Ovary (tissue), 9 donors: ENCODE measurements around the gene DLL3. TPM values are rescaled to one million over a fixed set of nuclear protein-coding genes. Genes with fewer than 3 reads are reported as not detected.

Experiments used
- DNase-seq, 5 donors: peaks; one replicate each; pipeline ENCODE4 v3.0.0-alpha.2; 2019 to 2020
- H3K27ac ChIP-seq, 2 donors: fragments of 200-600 bp; one replicate each; pipeline versions ENCODE4 v1.5.1 to v1.8.0; 2019 to 2022
- H3K27me3 ChIP-seq: fragments of 200-600 bp; one replicate; pipeline ENCODE4 v1.8.0; 2022
- H3K36me3 ChIP-seq: fragments of 200-600 bp; sonication (generic); one replicate; pipeline ENCODE4 v1.5.1; 2019
- H3K4me1 ChIP-seq: one replicate; pipeline ENCODE4 v1.8.1; 2013; ENCODE audit warnings: mild to moderate bottlenecking, moderate library complexity; ENCODE audit not compliant: insufficient read depth
- H3K4me3 ChIP-seq: fragments of 200-600 bp; sonication (generic); one replicate; pipeline ENCODE4 v1.5.1; 2017
- H3K9me3 ChIP-seq, 2 donors: fragments of 200-600 bp in 1 of 2; sonication (generic) in 1 of 2; one replicate each; pipeline versions ENCODE4 v1.5.1 to v1.8.1; 2013 to 2019; ENCODE audit warnings: mild to moderate bottlenecking in 1 of 2, moderate library complexity in 1 of 2
- CTCF ChIP-seq, 3 donors: fragments of 450-650 bp in 2 of 3; fragments of 200-600 bp in 1 of 3; IDR thresholded peaks; one replicate each; pipeline versions ENCODE4 v1.5.1 to v1.8.0; 2016 to 2022; ENCODE audit warnings: antibody characterized with exemption in 3 of 3, mild to moderate bottlenecking in 1 of 3
- EP300 ChIP-seq: sonication (generic); formaldehyde crosslinking; IDR thresholded peaks from one replicate; pipeline ENCODE4 v1.6.1; 2017; ENCODE audit warnings: antibody characterized with exemption
- POLR2A ChIP-seq: fragments of 450-650 bp; IDR thresholded peaks from one replicate; pipeline ENCODE4 v1.6.1; 2017; ENCODE audit warnings: antibody characterized with exemption, mild to moderate bottlenecking, moderate library complexity
- WGBS, 3 donors: extraction: QIAGEN DNeasy Blood & Tissue Kit in 1 of 3; methylation state at CpG; one replicate each; pipeline versions ENCODE4 v1.1.5 to v1.1.7; 2013 to 2017; 5-methylcytosine and 5-hydroxymethylcytosine counted together
- intact Hi-C, 4 donors: fragments of 100-400 bp; cut with DNase I; formaldehyde crosslinking; loops; one replicate each; pipeline versions ENCODE4 v1.11.0 to v1.15.1; 2022 to 2023
- polyA plus RNA-seq, 2 donors: library from polyadenylated mRNA; stranded (reverse); fragments of 200-250 nt in 1 of 2; fragments of 350-450 nt in 1 of 2; fragmentation: Illumina TruSeq in 1 of 2; extraction: RNeasy Lipid Tissue Mini Kit (QIAGEN cat#74804) in 1 of 2; gene quantifications; one replicate each; pipeline ENCODE4 v1.2.3, GENCODE V29; 2013 to 2014
- total RNA-seq, 7 donors: library from RNA; depleted of rRNA in 2 of 7; stranded (reverse); fragments of >200 nt in 2 of 7; fragmentation: NEBNext Ultra II Directional in 3 of 7; extraction: Animal tissue kit (Norgen Biotek cat#: 25700) in 3 of 7; gene quantifications; one replicate each; pipeline versions ENCODE4 v1.1.0 to v1.2.4, GENCODE V29; 2016 to 2023
- donor health status: DM: no; HTN: no; CAD: no; lungs with moderate emphysema.
- donor health status: DM: no; HTN: no; CAD: no.
- donor health status: Bipolar disorder and iron deficiency.
- donor health status: DM: yes; HTN: yes; CAD: no.
- donor health status: DM: no; HTN: no; CAD: no.
- donor health status: DM: yes; HTN: yes; CAD: no.

DLL3 gene
- total and polyA plus RNA-seq, 9 donors: 0.10 to 0.33 (median 0.22) TPM; not detected in 4

GRCh38 chr19:39489756-39490155 lies 9.0 kb upstream of the DLL3 start:
- intact Hi-C loops: no loop called here
- H3K36me3 ChIP-seq: no peaks in the 10 kb centered on the region
- DNase-seq: no peak

GRCh38 chr19:39492225-39492624 lies 6.5 kb upstream of the DLL3 start:
- no peaks in the 10 kb centered on the region for H3K36me3 ChIP-seq
- H3K27me3 ChIP-seq: no peaks in the 10 kb centered on the region
- intact Hi-C loops: no loop called here
- H3K27ac ChIP-seq: no peak overlapping the region
- TF ChIP-seq EP300 (no peak), POLR2A (no peak), CTCF (IDR thresholded peaks at IDR 0.05) (no peak)
- H3K9me3 ChIP-seq: no peaks in the 10 kb centered on the region
- H3K4me1 ChIP-seq: no peaks in the 10 kb centered on the region
- 88 to 93% (median 92%) methylated on average over 6 of the region's 6 CpGs for WGBS, 3 donors
- DNase-seq: no peak
- H3K4me3 ChIP-seq: no peak overlapping the region

More at GRCh38 chr19:39489756-39490155, 9.0 kb upstream of the DLL3 start:
- WGBS, 3 donors: 72 to 80% (median 74%) methylated on average over 10 of the region's 10 CpGs
- H3K4me3 ChIP-seq: no peak overlapping the region
- H3K27ac ChIP-seq: no peak overlapping the region
- no peaks in the 10 kb centered on the region for H3K27me3 ChIP-seq
- no peaks in the 10 kb centered on the region for H3K9me3 ChIP-seq
- no peaks in the 10 kb centered on the region for H3K4me1 ChIP-seq
- no peak for TF ChIP-seq EP300
- no peak for TF ChIP-seq POLR2A
- TF ChIP-seq CTCF (IDR thresholded peaks at IDR 0.05): no peak

- WGBS, 3 donors: 53 to 65% (median 62%) methylated on average over 3 of the region's 3 CpGs
- H3K9me3 ChIP-seq: no peaks in the 10 kb centered on the region
- no peaks in the 10 kb centered on the region for H3K4me1 ChIP-seq
- no peak overlapping the region for H3K4me3 ChIP-seq
- intact Hi-C loops: no loop called here
- TF ChIP-seq EP300 (no peak), CTCF (IDR thresholded peaks at IDR 0.05) (no peak), POLR2A (no peak)
- H3K27me3 ChIP-seq: peaks cover 3% of the 10 kb centered on the region
- H3K27ac ChIP-seq: no peak overlapping the region
- no peaks in the 10 kb centered on the region for H3K36me3 ChIP-seq
- no peak for DNase-seq
These were observed 6.0 kb upstream of the DLL3 start for GRCh38 chr19:39492788-39493187.

- no peak overlapping the region for H3K27ac ChIP-seq
- no peaks in the 10 kb centered on the region for H3K36me3 ChIP-seq
- WGBS, 3 donors: 74 to 79% (median 78%) methylated on average over 5 of the region's 5 CpGs
- no peaks in the 10 kb centered on the region for H3K4me1 ChIP-seq
- no peak for TF ChIP-seq CTCF (IDR thresholded peaks at IDR 0.05)
- TF ChIP-seq EP300: no peak
- TF ChIP-seq POLR2A: no peak
- intact Hi-C loops: no loop called here
- no peak overlapping the region for H3K4me3 ChIP-seq
- no peaks in the 10 kb centered on the region for H3K9me3 ChIP-seq
- DNase-seq: no peak
- H3K27me3 ChIP-seq: peaks cover 4% of the 10 kb centered on the region
These were observed 4.1 kb upstream of the DLL3 start for GRCh38 chr19:39494661-39495060.
